Fibroblast of skin of scalp (primary cell): ENCODE data around the gene PDSS2.

Experiments used
- DNase-seq: peaks from one replicate; pipeline ENCODE4 v3.0.0-alpha.2; 2013

Gene PDSS2

DNA sequence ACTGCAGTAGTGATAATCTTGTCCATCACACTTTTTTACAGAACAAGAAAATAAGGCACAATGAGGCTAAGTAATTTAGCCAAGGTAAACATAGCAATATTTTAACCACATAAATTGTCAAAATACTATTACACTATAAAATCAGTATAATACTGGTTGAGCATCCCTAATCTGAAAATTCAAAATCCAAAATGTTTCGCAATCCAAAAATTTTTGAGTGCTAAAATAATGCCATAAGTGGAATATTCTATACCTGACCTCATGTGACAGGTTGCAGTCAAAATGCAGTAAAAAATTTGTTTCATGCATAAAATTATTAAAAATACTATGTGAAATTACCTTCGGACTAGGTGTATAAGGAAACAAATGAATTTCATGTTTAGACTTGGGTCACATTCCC, 101.5 kb downstream of the PDSS2 start:
- DNase-seq: no peak

DNA sequence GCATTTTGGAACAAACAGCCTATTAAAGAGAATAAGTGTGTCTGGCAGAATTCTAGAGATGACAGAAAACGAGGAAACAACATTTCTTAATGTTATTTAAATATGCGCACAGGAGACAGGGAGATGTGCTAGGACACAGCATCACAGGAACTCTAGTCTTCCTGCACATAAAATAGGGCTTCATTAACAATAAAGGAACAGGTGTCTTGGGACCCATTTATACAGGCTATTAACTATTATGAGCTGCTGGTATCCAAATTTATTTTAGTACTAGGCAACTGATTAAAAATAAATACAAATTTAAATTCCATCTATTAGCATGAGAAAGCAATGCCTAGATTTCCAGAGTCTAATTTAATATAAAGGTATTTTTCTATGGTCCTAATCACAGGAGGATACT, 102.3 kb downstream of the PDSS2 start:
- DNase-seq: no peak

DNA sequence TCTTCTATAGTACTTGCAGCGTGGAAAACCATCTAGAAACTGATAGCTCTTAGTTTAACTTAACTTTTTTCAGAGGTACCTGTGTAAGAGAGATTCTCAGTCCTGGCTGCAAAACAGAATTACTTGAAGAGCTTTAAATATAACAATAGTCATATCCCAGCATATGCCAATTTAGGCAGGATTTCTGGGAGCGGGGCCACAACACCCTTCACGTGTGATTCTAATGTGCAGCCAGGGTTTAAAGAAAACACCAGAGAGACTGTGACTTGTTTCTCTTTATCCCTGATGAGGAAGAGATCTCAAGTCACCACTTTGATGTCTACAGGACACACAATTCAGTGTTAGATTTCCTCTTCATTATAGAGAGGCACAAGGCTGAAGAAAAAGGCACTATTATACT, 103.7 kb downstream of the PDSS2 start:
- DNase-seq: no peak

DNA sequence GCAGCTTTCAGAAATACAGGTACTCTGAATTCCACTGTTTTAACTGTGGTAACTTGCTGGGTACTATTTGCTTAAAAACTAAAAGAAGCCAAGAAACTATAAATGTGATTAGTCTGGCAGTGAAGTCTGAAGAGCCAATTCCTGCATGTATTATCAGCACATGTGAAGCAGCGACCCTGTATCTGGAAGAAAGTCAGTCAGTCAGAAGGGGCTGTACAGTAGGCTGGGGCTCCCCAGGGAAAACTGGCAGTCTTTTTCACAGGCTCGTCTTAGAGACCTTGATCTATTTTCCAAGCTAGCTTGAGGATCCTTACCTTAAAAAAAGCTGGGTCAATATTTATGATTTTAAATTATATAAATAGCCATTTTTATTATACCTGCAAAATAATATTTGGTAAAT, 104.9 kb downstream of the PDSS2 start:
- DNase-seq: no peak

DNA sequence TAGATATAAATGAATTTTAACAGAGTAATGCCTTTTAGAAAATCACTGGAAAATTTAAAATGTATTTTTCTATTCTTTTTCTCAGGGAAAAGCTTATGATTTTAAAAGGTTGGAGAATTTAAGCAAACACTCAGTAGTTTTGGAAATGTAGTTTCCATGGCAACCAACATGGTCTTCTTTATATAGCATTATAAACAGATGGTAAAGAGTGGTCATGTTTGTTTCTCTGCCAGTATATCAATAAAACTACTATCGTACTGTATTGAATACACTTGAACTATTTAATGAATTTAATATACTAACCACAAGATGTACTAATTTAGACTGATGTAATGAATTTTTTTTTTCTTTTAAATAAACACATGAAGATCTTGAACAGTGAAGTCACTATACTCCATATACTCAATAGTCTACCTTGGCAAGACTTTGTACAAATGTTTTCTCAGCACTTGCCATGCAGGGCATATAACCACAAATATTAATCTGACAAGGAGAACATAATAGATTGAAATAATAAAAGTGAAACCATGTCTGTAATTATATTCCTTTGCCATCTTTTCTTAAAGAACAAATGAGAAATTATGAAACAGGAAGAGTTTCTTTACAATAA, 105.5 kb downstream of the PDSS2 start:
- no peak for DNase-seq

DNA sequence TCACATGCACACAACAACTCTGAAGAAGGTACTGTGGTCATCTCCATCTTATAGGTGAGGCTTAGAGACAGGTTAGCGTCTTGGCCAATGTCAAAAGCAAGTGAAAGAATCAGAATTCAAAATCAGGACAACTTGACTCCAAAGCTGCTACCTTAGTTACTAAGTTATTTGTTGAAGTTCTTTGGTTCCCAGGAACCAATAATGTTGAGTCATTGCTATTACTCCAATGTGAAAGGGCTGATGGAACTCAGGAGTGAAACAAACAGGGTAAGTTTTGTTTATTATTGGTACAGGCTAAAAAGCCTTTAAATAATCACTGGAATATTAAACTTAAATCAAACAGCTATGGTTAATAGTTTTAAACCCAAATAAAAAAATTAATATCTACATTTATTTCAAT, 111.1 kb downstream of the PDSS2 start:
- DNase-seq: no peak

DNA sequence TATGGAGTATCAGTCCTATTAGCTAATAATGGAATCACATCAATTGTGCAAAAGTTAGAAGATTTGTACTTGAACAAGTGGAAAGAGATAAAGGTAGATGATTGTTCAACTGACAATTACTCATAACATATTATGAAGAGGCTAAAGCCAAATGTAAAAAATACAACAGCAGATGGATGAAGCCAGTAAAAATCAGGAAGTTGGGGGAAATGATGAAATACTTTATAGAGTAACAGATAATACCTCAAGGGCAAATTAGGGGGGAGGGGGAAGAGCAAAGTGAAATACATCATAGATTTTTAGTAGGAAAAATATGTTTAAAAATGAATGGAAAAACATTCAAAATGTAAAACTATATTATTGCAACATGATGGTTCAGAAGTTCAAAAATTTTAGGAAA, 114.0 kb downstream of the PDSS2 start:
- DNase-seq: no peak

DNA sequence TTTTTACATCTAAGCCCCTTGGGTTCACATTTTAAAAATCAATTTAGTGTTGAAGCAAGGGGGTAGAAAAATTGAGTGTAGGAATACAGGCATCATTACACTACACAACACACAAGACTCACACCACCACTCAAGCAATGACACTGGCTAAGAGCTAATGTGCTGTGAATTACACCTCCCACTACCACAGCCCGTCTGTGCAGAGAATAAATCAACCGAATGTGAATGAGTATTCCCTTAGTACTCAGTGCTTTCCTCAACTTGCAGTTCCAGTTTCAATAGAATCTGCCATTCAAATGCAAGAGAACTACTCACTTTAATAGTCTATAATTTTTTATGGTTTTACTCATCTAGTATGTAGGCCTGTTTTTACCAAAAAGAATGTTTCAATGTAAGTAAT, 114.4 kb downstream of the PDSS2 start:
- DNase-seq: no peak

DNA sequence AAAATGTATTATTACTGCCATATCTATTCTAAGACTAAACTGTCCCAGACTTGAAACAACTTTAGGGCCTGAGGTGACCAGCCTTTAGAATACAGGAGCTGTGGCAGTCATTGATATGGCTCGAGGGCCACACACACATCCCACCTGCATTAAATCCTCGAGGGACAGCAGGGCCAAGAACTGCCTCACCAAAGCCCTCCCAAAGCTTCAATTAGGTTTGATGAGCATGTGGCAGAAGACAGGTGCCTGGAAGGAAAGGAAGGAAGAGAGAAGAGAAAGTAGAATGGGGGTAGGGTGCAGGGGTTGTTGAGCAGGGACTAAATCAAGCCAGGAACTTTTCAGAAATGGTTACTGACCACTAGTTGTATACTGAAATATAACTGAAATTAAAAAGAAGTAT, 115.0 kb downstream of the PDSS2 start:
- DNase-seq: no peak

DNA sequence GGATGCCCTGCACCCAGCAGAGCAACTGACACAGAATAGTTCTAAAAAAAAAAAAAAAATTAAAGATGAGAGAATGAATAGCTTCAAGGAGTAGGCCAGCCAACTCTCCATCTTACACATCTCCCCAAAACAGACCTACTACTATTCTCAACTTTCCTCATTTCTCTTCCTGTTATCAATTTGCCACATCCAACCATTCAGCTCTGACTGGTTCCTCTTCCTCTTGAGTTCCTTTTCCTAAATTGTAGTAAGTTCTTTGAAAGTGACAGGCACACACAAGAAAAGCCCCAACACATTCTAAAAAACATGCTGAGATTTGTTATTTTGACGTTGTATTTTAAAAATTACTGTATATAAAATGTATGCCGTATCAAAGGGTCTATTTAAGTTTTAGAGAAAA, 117.2 kb downstream of the PDSS2 start:
- no peak for DNase-seq

DNA sequence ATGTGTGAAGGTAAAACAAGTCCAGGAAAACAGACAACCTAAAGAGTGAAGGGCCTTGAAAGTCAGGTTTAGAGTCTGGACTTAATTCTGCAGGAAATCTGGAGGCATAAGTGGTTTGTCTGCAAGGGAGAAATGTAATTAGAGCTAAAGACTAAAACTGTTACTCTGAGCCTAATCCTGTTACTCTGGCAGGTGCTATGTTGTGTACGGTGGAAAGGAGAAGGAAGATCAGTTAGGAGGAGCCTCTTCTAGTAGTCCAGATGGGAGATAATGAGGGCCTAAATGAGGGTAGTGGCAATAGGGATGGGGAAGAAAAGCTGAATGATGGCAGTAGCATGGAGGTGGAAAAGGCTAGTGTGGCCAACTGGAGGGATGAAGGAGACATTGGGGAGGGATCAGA, 118.5 kb downstream of the PDSS2 start:
- no peak for DNase-seq

DNA sequence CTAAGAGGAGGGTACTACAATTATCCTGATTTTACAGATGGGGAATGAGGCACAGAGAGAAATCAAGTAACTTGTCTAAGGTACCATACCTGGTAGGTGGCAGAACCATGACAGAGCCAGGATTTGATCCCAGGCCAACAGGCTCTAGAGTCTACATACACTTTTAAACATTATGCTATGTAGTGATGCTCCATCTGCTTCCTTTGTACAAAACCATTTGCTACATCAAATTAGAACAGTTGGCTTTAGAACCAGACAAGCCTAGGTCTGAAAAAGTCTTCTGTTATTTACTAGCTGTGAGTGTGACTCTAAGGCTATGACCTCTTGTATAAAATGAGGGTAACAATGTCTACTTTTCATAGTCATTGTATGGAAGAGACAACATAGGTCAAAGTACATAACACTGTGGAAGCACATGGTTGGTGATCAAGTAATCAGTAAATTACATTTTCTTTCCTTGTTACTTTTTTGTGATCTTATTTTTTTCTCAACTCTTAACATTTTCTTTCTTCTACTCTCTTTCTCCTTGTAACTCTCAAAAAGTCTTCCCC, 122.1 kb downstream of the PDSS2 start:
- DNase-seq: no peak

DNA sequence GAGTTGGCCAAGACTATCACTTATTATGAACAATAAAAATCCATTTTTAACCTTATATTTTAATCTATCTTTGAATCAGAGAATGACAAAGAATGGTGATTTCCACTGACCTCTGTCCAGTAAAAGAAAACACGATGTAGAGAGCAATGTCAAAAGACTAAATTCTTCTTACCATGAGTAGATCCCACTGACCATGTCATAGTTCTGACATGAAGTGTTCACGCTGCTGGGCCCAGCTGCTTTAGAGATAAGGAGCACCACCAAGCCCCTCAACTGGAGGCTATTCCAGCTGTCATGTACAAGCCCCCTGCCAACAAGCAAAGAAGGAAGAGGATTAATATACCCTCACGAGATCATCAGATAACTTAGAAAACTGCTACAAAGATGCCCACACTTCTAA, 125.3 kb downstream of the PDSS2 start:
- DNase-seq: no peak

DNA sequence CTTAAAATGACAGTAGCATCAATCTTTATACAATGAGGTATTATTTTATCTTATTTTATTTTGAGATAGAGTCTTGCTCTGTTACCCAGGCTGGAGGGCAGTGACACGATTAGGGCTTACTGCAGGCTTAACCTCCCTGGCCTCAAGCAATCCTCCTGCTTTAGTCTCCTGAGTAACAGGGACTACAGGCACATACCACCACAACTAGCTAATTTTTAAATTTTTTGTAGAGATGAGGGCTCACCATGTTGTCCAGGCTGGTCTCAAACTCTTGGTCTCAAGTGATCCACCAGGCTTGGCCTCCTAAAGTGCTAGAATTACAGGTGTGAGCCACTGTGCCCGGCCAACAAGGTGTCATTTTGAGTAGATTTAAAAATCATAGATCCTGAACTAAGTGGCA, 125.9 kb downstream of the PDSS2 start:
- no peak for DNase-seq

DNA sequence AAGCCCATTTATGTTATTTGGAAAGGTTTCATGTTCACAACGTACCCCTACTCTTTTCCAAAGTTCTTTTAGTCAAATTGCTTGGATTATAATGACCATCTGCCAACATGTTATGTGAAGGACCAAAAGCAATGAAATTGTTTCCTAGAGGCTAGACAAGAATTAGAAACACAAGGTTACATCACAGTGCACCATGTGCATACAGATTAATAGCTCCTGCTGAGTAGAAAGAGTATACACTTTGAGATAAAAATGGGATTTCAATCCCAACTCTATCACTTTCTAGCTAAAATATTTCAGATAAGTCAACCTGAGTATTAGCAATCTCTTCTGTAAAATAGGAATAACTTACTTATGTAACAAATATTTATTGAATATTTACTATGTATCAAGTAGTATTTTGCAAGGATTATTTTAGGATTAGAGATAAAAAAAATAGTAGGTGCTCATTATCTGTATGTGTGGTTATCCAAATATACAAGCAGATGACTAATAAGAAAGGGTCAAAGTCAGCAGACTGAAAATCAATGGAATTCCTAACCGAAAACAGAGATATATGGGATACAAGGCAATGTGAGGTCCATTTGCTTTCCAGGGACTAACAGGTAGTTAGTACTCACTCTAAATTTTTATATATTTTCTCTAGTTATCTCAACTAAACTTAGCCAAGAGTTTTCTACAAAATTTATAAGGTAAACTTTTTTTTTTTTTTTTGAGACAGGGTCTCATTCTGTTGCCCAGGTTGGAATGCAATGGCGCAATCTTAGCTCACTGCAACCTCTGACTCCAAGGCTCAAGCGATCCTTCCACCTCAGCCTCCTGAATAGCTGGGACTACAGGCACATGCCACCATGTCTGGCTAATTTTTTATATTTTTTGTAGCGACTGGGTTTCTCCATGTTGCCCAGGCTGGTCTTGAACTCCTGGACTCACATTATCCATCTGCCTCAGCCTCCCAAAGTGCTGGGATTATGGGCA, 127.7 kb downstream of the PDSS2 start:
- no peak for DNase-seq

DNA sequence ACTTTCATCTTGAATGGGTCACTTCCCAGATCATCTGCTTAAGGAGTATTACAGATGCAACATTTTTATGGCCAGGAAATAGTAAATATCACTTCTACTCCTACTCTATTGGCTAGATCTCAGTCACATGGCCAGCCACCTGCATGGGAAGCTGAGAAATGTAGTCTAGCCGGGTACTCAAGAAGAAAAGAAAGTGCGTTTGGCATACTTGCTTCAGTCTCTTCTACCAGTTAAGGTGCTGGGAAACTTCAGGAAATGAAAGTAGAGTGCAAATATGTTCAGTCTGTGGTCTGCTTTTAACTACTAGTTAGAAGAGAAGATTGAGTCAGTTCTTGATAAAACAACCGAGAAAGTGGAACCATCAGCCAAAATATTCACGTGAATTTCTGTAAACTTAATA, 129.2 kb downstream of the PDSS2 start:
- no peak for DNase-seq

DNA sequence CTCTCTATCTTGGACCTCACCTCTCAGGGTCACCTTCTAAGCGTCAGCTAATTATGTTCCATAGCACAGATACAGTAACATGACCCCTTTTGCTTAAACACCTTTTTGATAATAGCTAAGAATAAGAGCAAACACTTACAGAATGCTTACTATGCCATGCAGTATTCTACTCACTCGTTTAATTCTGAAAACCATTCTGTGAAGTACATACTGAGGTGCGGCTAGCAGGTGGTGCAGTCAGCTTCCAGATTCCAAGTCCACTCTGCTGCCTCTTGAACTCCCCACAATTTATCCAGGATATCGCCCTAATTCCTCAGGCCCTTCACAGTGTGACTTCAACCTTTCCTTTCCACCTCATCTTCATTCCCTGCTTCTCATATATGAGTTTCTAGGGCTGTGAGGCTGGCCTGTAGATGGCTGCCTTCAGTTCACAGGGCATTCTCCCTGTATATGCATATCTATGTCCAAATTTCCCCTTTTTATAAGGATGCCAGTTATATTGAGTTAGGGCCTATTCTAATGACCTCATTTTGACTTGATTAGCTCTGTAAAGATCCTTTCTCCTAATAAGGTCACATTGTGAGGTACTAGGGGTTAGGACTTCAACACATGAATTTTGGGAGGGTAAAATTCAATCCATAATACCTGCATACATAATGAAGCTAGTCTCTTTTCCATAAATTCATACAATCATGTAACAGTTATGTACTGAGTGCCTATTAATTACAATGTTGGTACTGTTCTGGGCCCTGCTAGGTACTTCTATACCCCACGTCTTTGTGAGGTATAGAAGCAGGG, 130.1 kb downstream of the PDSS2 start:
- DNase-seq: no peak

DNA sequence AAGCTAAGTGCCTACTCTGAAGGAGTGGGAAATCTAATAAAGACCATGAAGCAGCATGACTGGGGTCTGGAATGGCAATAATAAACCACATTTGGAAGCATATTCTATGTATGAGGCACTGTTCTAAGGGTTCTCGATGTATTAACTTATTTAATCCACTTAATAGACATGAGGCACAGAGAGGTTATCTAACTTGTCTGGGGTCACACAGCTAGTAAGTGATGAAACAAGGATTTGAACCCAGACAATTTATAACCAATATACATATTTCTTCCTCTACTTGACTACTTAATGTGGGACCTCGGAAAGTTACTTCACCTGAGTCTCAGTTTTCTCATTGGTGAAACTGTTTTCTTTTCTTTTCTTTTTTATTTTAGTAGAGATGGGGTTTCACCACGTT, 131.3 kb downstream of the PDSS2 start:
- no peak for DNase-seq

DNA sequence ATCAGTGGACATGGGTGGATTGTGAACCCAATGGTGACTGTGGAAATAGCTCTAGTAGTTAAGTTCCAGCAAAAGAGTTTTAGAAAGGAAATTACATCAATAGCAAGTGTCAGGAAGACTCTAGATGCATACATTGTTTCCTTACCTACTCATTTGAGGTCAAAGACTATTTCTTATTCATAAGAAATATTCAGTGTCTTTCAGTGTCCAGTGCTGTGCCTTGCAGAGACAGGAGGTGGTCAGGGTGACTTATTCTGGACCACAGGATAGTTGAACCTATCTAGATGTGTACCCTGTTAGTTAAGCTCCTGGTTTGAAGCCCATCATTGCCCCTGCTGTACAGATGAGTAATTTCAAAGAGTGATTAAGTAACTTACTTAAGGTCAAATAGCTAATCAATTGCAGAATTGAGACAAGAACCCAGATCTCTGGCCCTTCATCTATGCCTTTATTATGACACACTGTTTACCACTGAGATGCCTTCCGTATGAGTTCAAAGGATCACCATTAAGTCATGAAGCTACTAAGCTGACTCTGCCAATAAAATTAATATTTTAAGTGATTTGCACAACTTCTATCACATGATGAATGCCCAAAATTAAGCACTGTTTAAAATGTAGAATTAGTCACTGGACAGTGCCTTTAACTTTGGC, 136.1 kb downstream of the PDSS2 start:
- no peak for DNase-seq

DNA sequence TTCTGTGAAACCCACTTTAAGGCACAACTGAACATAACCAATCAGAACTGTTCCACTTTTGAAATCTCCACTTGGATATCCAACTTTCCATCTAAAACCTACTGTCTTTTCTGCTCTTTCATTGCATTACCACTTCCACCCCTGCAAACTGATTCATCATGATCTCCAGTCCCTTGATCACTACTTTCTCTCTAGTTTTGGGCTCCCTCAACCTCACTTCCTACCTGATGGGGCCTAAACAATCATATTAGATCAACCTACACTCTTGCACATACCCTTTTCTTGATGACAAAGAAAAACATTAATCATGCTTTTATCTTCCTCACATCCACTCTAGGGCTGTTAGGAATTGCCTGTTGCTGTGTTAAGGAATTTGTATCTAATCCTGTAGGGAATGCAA, 137.6 kb downstream of the PDSS2 start:
- no peak for DNase-seq

DNA sequence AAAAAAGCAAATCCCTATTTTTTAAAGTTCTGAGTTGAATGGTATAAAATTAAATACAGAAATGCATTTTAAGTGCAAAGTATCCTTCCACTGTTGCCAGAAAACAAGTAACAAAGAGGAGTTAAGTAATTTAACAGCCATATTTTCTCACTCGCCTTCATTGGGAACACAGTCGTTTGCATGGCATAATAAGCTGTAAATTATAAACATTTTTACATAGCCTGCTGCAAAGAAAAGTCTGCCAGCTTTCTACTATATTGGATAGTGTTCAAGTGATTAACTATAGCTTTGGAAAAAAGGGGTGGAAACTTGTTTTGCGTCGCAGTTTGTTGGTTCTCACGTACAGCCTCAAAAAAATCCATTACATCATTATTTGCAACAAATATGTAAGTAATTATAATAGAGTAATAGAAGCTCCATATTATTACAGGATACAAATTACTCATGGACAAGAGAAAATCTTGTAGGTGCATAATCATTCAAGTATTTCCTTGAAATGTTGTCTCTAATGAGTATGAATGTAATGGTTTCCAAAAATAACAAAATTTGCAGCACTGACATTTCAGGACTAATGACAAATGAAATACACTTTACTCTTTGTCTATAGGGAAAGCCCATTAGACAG, 139.3 kb downstream of the PDSS2 start:
- peak; percentile 72 for DNase-seq

DNA sequence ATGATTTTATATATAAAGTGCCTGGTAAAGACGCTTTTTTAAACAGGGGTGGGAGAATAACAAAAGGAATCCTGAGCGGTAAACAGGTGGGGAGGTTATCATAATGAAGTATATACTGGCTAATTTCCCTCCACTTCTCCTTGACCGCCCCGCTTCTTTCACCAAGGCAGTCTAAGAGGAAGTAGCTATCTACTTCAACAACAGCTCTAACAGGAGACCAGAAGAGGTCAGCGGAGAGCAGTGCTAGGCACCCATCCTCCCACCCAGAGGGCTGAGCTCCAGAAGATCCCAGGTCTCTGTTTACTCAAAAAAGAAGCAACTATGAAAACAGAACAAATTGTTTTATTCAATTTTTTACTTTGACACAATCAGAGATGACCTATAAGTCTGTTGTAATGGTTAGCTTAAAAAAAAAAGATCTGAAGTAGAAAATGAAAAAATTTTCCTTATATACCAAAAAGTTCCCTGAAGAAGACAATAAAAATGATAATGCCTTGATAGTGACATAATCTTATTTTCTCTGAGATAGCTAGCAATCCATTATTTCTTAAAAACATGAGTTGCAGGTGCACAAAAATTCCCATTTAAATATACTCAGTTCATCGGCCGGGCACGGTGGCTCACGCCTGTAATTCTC, 141.1 kb downstream of the PDSS2 start:
- DNase-seq: peak; percentile 64
